ENCODE data around the gene PRKG1. TPM values are rescaled to one million over a fixed set of nuclear protein-coding genes. Genes with fewer than 3 reads are reported as not detected.

Gene PRKG1
- total RNA-seq, 1 donor from 2014 or later, result 26.4 TPM

GRCh38 chr10:51214207-51215196 is 140.2 kb downstream of the PRKG1 start:
- Mint-ChIP-seq H3K4me1 (peaks cover 7% of the 10 kb centered on the region), H3K27me3 (ENCODE audit: insufficient read depth, low read depth) (peaks cover 2% of the 10 kb centered on the region), H3K27ac (peak overlapping the region; percentile 58), H3K4me3 (no peak overlapping the region), H3K9me3 (peaks cover 2% of the 10 kb centered on the region), H3K36me3 (no peaks in the 10 kb centered on the region)
- no peaks in the 10 kb centered on the region for H3K9me3 ChIP-seq (ENCODE audit: low read depth)
- no peak overlapping the region for H3K4me3 ChIP-seq
- H3K79me2 ChIP-seq (ENCODE audit: low read depth), result no peaks in the 10 kb centered on the region
- H3K9ac ChIP-seq, result no peak overlapping the region
- H3K36me3 ChIP-seq, result no peaks in the 10 kb centered on the region
- no peak overlapping the region for H3K4me2 ChIP-seq
- H3K27ac ChIP-seq, result peak overlapping the region; percentile 60
- DNase-seq (ENCODE audit: low spot score), result no peak
- no peaks in the 10 kb centered on the region for H3F3A ChIP-seq (ENCODE audit: low read depth)
- no peaks in the 10 kb centered on the region for H4K20me1 ChIP-seq (ENCODE audit: low read depth)
- H2AFZ ChIP-seq (replicated peaks), result no peak overlapping the region
- peaks cover 8% of the 10 kb centered on the region for H3K4me1 ChIP-seq
- H3K27me3 ChIP-seq, result no peaks in the 10 kb centered on the region
- TF ChIP-seq EZH2phosphoT487 (IDR thresholded peaks at IDR 0.05), result no peak
- TF ChIP-seq CTCF (IDR thresholded peaks at IDR 0.05), result no peak
- TF ChIP-seq EZH2 (IDR thresholded peaks at IDR 0.05), result no peak

- no peak overlapping the region for H3K9ac ChIP-seq
- Mint-ChIP-seq H3K4me1 (peaks cover 7% of the 10 kb centered on the region), H3K27me3 (ENCODE audit: insufficient read depth, low read depth) (peaks cover 2% of the 10 kb centered on the region), H3K36me3 (no peaks in the 10 kb centered on the region), H3K27ac (no peak overlapping the region), H3K4me3 (no peak overlapping the region), H3K9me3 (no peaks in the 10 kb centered on the region)
- H3K4me3 ChIP-seq, result no peak overlapping the region
- no peaks in the 10 kb centered on the region for H4K20me1 ChIP-seq (ENCODE audit: low read depth)
- no peaks in the 10 kb centered on the region for H3K9me3 ChIP-seq (ENCODE audit: low read depth)
- no peaks in the 10 kb centered on the region for H3K36me3 ChIP-seq
- no peak for TF ChIP-seq EZH2phosphoT487 (IDR thresholded peaks at IDR 0.05)
- no peak for TF ChIP-seq EZH2 (IDR thresholded peaks at IDR 0.05)
- no peak for TF ChIP-seq CTCF (IDR thresholded peaks at IDR 0.05)
- no peak overlapping the region for H2AFZ ChIP-seq (replicated peaks)
- no peaks in the 10 kb centered on the region for H3K79me2 ChIP-seq (ENCODE audit: low read depth)
- peaks cover 8% of the 10 kb centered on the region for H3K4me1 ChIP-seq
- DNase-seq (ENCODE audit: low spot score), result no peak
- H3K27ac ChIP-seq, result no peak overlapping the region
- H3K27me3 ChIP-seq, result no peaks in the 10 kb centered on the region
- H3K4me2 ChIP-seq, result no peak overlapping the region
- H3F3A ChIP-seq (ENCODE audit: low read depth), result no peaks in the 10 kb centered on the region
Measured at GRCh38 chr10:51215951-51216834, 141.9 kb downstream of the PRKG1 start.

- peaks cover under 1% of the 10 kb centered on the region for H3K27me3 Mint-ChIP-seq (ENCODE audit: insufficient read depth, low read depth)
- Histone ChIP-seq H3F3A (ENCODE audit: low read depth) (no peaks in the 10 kb centered on the region), H3K4me3 (no peak overlapping the region), H3K4me2 (no peak overlapping the region), H3K27ac (no peak overlapping the region), H3K79me2 (ENCODE audit: low read depth) (no peaks in the 10 kb centered on the region), H3K9me3 (ENCODE audit: low read depth) (no peaks in the 10 kb centered on the region), H3K27me3 (no peaks in the 10 kb centered on the region), H2AFZ (replicated peaks) (no peak overlapping the region), H3K4me1 (peaks cover 8% of the 10 kb centered on the region), H3K9ac (no peak overlapping the region), H4K20me1 (ENCODE audit: low read depth) (no peaks in the 10 kb centered on the region), H3K36me3 (no peaks in the 10 kb centered on the region)
- no peaks in the 10 kb centered on the region for H3K36me3 Mint-ChIP-seq
- TF ChIP-seq EZH2 (IDR thresholded peaks at IDR 0.05), result no peak
- no peak for TF ChIP-seq CTCF (IDR thresholded peaks at IDR 0.05)
- TF ChIP-seq EZH2phosphoT487 (IDR thresholded peaks at IDR 0.05), result no peak
- H3K4me3 Mint-ChIP-seq, result no peak overlapping the region
- no peaks in the 10 kb centered on the region for H3K9me3 Mint-ChIP-seq
- DNase-seq (ENCODE audit: low spot score), result no peak
- peaks cover 7% of the 10 kb centered on the region for H3K4me1 Mint-ChIP-seq
- H3K27ac Mint-ChIP-seq, result no peak overlapping the region
Measured at GRCh38 chr10:51217505-51217904, 143.2 kb downstream of the PRKG1 start.
